DND-41 (cell line): ENCODE measurements around the gene LILRB4.

Experiments used
- ATAC-seq: fragments of 200-7000 bp; cut with Tn5 transposase; 3 replicates; pipeline ENCODE4 v1.9.1; 2021; ENCODE audit warnings: low read depth; ENCODE audit not compliant: insufficient read depth
- DNase-seq: peaks from one replicate; pipeline ENCODE4 v3.0.0-alpha.2; 2020
- H2AFZ ChIP-seq: 2 replicates; pipeline ENCODE4 v1.6.0; 2012; ENCODE audit warnings: low read depth, low read length
- H3K27ac ChIP-seq: 2 replicates; pipeline ENCODE4 v1.5.1; 2012; ENCODE audit warnings: low read length, inconsistent platforms
- H3K27me3 ChIP-seq: fragments of 200-600 bp; sonication (generic); 2 replicates; pipeline ENCODE4 v1.6.0; 2012; ENCODE audit warnings: low read length, mild to moderate bottlenecking, inconsistent platforms; ENCODE audit not compliant: insufficient read depth, poor library complexity
- H3K36me3 ChIP-seq: 2 replicates; pipeline ENCODE4 v1.5.1; 2012; ENCODE audit warnings: low read length, inconsistent platforms; ENCODE audit not compliant: insufficient read depth
- H3K4me1 ChIP-seq: 2 replicates; pipeline ENCODE4 v1.5.1; 2012; ENCODE audit warnings: mild to moderate bottlenecking, low read length; ENCODE audit not compliant: insufficient read depth
- H3K4me2 ChIP-seq: 2 replicates; pipeline ENCODE4 v1.6.0; 2012; ENCODE audit warnings: mild to moderate bottlenecking, moderate library complexity, low read length, inconsistent platforms; ENCODE audit not compliant: insufficient read depth
- H3K4me3 ChIP-seq, 2 experiments: fragments of 200-600 bp in 1 of 2; shearing (Covaris generic) in 1 of 2; 2 replicates each; pipeline ENCODE4 v1.5.1; 2012 to 2016; ENCODE audit warnings: inconsistent platforms in 2 of 2, low read length in 2 of 2, mild to moderate bottlenecking in 2 of 2, low read depth in 1 of 2, moderate library complexity in 1 of 2
- H3K79me2 ChIP-seq: 2 replicates; pipeline ENCODE4 v1.6.0; 2012; ENCODE audit warnings: low read length, inconsistent platforms; ENCODE audit not compliant: insufficient read depth
- H3K9ac ChIP-seq: 2 replicates; pipeline ENCODE4 v1.6.0; 2012; ENCODE audit warnings: low read depth, mild to moderate bottlenecking, inconsistent platforms, low read length, moderate library complexity
- H3K9me3 ChIP-seq: 2 replicates; pipeline ENCODE4 v1.5.1; 2012; ENCODE audit warnings: low read length, moderate library complexity, mild to moderate bottlenecking, inconsistent platforms; ENCODE audit not compliant: insufficient read depth, severe bottlenecking
- H4K20me1 ChIP-seq: 2 replicates; pipeline ENCODE4 v1.6.0; 2012; ENCODE audit warnings: low read length; ENCODE audit not compliant: insufficient read depth
- EZH2 ChIP-seq: IDR thresholded peaks from 3 replicates; pipeline ENCODE4 v1.6.1; 2012; ENCODE audit warnings: borderline replicate concordance, low read depth, mild to moderate bottlenecking, moderate library complexity, low read length, inconsistent platforms; ENCODE audit not compliant: severe bottlenecking
- TF ChIP-seq, protein P1 (sequence below): IDR thresholded peaks from 2 replicates; pipeline ENCODE4 v1.5.1; 2012; ENCODE audit warnings: borderline replicate concordance, low read length, moderate library complexity, mild to moderate bottlenecking; ENCODE audit not compliant: poor library complexity, severe bottlenecking; ENCODE audit errors: extremely low read depth

LILRB4 gene

GRCh38 chr19:54682306-54682856, 19.6 kb downstream of the LILRB4 start:
- H3K4me3 ChIP-seq = no peak overlapping the region
- H4K20me1 ChIP-seq = no peaks in the 10 kb centered on the region
- no peak for DNase-seq
- no peak overlapping the region for H2AFZ ChIP-seq
- no peak overlapping the region for H3K9ac ChIP-seq
- H3K36me3 ChIP-seq = no peaks in the 10 kb centered on the region
- ATAC-seq = no peak
- no peaks in the 10 kb centered on the region for H3K4me1 ChIP-seq
- TF ChIP-seq, protein P1, sequence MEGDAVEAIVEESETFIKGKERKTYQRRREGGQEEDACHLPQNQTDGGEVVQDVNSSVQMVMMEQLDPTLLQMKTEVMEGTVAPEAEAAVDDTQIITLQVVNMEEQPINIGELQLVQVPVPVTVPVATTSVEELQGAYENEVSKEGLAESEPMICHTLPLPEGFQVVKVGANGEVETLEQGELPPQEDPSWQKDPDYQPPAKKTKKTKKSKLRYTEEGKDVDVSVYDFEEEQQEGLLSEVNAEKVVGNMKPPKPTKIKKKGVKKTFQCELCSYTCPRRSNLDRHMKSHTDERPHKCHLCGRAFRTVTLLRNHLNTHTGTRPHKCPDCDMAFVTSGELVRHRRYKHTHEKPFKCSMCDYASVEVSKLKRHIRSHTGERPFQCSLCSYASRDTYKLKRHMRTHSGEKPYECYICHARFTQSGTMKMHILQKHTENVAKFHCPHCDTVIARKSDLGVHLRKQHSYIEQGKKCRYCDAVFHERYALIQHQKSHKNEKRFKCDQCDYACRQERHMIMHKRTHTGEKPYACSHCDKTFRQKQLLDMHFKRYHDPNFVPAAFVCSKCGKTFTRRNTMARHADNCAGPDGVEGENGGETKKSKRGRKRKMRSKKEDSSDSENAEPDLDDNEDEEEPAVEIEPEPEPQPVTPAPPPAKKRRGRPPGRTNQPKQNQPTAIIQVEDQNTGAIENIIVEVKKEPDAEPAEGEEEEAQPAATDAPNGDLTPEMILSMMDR = no peak
- no peak for TF ChIP-seq EZH2
- H3K9me3 ChIP-seq = no peaks in the 10 kb centered on the region
- H3K27me3 ChIP-seq = no peaks in the 10 kb centered on the region
- no peak overlapping the region for H3K4me2 ChIP-seq
- no peaks in the 10 kb centered on the region for H3K79me2 ChIP-seq
- no peak overlapping the region for H3K27ac ChIP-seq

- Histone ChIP-seq H3K9me3 (no peaks in the 10 kb centered on the region), H3K27me3 (no peaks in the 10 kb centered on the region), H3K4me2 (no peak overlapping the region), H3K4me3 (no peak overlapping the region), H3K9ac (no peak overlapping the region), H3K79me2 (no peaks in the 10 kb centered on the region), H3K4me1 (no peaks in the 10 kb centered on the region), H3K27ac (no peak overlapping the region), H3K36me3 (no peaks in the 10 kb centered on the region), H4K20me1 (no peaks in the 10 kb centered on the region), H2AFZ (no peak overlapping the region)
- TF ChIP-seq, protein P1 = no peak
- TF ChIP-seq EZH2 = no peak
- peak; percentile 78 for DNase-seq
- peak; percentile 87 for ATAC-seq
These were observed 21.7 kb downstream of the LILRB4 start for GRCh38 chr19:54684527-54684926.

DNA sequence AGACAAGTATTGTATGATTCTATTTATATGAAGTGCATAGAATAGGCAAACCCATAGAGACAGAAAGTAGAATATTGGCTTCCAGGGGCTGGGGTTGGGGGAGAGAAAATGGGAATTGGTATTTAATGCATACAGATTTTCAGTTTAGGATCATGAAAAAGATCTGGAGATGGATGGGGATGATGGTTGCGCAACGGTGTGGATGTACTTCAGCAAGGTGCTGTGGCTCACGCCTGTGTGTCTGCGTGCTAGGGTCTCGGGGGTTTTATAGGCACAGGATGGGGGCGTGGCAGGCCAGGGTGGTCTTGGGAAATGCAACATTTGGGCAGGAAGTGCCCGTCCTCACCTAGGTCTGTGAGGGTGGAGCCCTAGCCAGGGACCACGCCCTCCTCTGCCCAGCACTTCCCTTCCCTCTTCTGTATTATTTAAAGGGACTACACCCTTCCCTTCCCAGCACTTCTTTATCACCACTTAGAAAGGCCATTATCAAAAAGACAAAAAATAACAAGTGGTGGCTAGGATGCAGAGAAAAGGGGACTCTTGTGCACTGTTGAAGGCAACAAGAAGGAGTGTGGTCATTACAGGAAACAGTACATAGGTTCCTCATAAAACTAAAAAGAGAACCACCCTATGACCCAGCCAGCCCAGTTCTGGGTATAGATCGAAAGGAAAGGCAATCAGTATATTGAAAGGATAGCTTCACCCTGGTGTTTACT, 29.0 kb downstream of the LILRB4 start:
- no peaks in the 10 kb centered on the region for H3K79me2 ChIP-seq
- TF ChIP-seq, protein P1 = no peak
- H3K36me3 ChIP-seq = no peaks in the 10 kb centered on the region
- H3K27ac ChIP-seq = no peak overlapping the region
- no peak for DNase-seq
- H3K4me3 ChIP-seq = no peak overlapping the region
- H3K4me1 ChIP-seq = no peaks in the 10 kb centered on the region
- H3K27me3 ChIP-seq = no peaks in the 10 kb centered on the region
- no peak overlapping the region for H2AFZ ChIP-seq
- ATAC-seq = no peak
- no peak overlapping the region for H3K4me2 ChIP-seq
- no peaks in the 10 kb centered on the region for H3K9me3 ChIP-seq
- H3K9ac ChIP-seq = no peak overlapping the region
- no peaks in the 10 kb centered on the region; the same call in 1 of the 2 replicates for H4K20me1 ChIP-seq
